ENCODE measurements around the gene CCT2. TPM values are rescaled to one million over a fixed set of nuclear protein-coding genes. Genes with fewer than 3 reads are reported as not detected.

CCT2 gene
- total and polyA plus RNA-seq, 2 of the 8 experiments (the other 6 are each of a cell fraction or from before 2014, with no cell fraction given) = 244 to 419 TPM

GRCh38 chr12:69644511-69644910 is 59.3 kb downstream of the CCT2 start:
- no peak overlapping the region for H4K91ac ChIP-seq (replicated peaks; ENCODE audit: insufficient read length, low read length)
- DNase-seq (ENCODE audit: low read depth in 1 of 2, low spot score in 2 of 2) (no peak), FAIRE-seq (no peak)
- H2AK5ac ChIP-seq (ENCODE audit: low read depth, low read length) = no peak overlapping the region
- no peak overlapping the region for H4K8ac ChIP-seq (ENCODE audit: extremely low read depth, insufficient read depth, low read length)
- H3K4me2 ChIP-seq (ENCODE audit: insufficient read depth in 1 of 2, low read depth in 2 of 2, low read length in 2 of 2) = no peak overlapping the region
- no peak overlapping the region for H3K18ac ChIP-seq (ENCODE audit: extremely low read depth, low read length)
- no peak overlapping the region for H3K9ac ChIP-seq (replicated peaks in 1 of 4; ENCODE audit: extremely low read depth in 1 of 4, low read depth in 3 of 4, low read length in 3 of 4)
- H3K9me3 ChIP-seq (ENCODE audit: insufficient read depth in 2 of 2, low read depth in 1 of 2, low read length in 1 of 2) = no peaks in the 10 kb centered on the region
- POLR2A ChIA-PET (ENCODE audit: partially characterized antibody) = interaction anchor here (0.8 kb wide), 1 partner anchor 55 kb away, joined by 3 read pairs; no protein-coding TSS in a partner anchor
- TF ChIP-seq CHD2 (IDR thresholded peaks at IDR 0.05; ENCODE audit: low read length) (no peak), TAF7 (optimal IDR thresholded peaks at IDR 0.05; ENCODE audit: borderline replicate concordance, low read depth, low read length) (no peak), CREB1 (IDR thresholded peaks at IDR 0.05) (no peak), JUND (IDR thresholded peaks at IDR 0.05; ENCODE audit: low read length) (no peak), ZNF274 (IDR thresholded peaks at IDR 0.05; ENCODE audit: borderline replicate concordance, extremely low read depth, low read length) (no peak), CEBPB (IDR thresholded peaks at IDR 0.05; ENCODE audit: low read depth, low read length) (no peak), SAP30 (IDR thresholded peaks at IDR 0.05; ENCODE audit: insufficient read depth, insufficient replicate concordance, low read length) (no peak), RNF2 (IDR thresholded peaks at IDR 0.05; ENCODE audit: borderline replicate concordance, low read depth, low read length, missing control alignments, poor library complexity, severe bottlenecking) (no peak)
- no peak overlapping the region for H3K56ac ChIP-seq (replicated peaks; ENCODE audit: insufficient read length, low read depth, low read length)
- no peak overlapping the region for H3K23ac ChIP-seq (ENCODE audit: insufficient read length)
- no peak overlapping the region for H2BK20ac ChIP-seq (ENCODE audit: low read length)
- no peaks in the 10 kb centered on the region for H3K23me2 ChIP-seq (ENCODE audit: low read depth, low read length)
- H3K79me1 ChIP-seq (ENCODE audit: low read depth, low read length) = no peaks in the 10 kb centered on the region
- no peak overlapping the region for H3K4me3 ChIP-seq (ENCODE audit: extremely low read depth in 1 of 4, insufficient read depth in 2 of 4, low read depth in 3 of 4, low read length in 4 of 4)
- H3K14ac ChIP-seq (ENCODE audit: insufficient read length) = no peak overlapping the region
- no peaks in the 10 kb centered on the region for H3K4me1 ChIP-seq (replicated peaks in 1 of 4; ENCODE audit: control insufficient read depth in 3 of 4, insufficient read depth in 4 of 4, low read length in 3 of 4)
- no peak overlapping the region for H2BK12ac ChIP-seq (ENCODE audit: low read depth, low read length)
- no peak overlapping the region for H3K27ac ChIP-seq (ENCODE audit: low read depth, low read length)
- H2AFZ ChIP-seq (ENCODE audit: low read length) = no peak overlapping the region
- no peak overlapping the region for H2BK120ac ChIP-seq (replicated peaks; ENCODE audit: low read depth, low read length)
- no peak overlapping the region for H2BK15ac ChIP-seq (ENCODE audit: low read length)
- CTCF ChIA-PET (ENCODE audit: partially characterized antibody) = interaction anchor here (3.0 kb wide), 1 partner anchor 14 kb away, joined by 16 read pairs; no protein-coding TSS in a partner anchor
- H3K36me3 ChIP-seq (ENCODE audit: control insufficient read depth in 2 of 4, insufficient read depth in 4 of 4, low read length in 3 of 4) = no peaks in the 10 kb centered on the region
- H3K4ac ChIP-seq (replicated peaks; ENCODE audit: insufficient read length, low read depth, low read length) = no peak overlapping the region
- no peaks in the 10 kb centered on the region for H4K20me1 ChIP-seq (replicated peaks in 1 of 2; ENCODE audit: control insufficient read depth in 1 of 2, insufficient read depth in 2 of 2, low read length in 2 of 2)
- H3K27me3 ChIP-seq (replicated peaks in 1 of 4; ENCODE audit: control insufficient read depth in 3 of 4, extremely low read depth in 1 of 4, insufficient read depth in 3 of 4, low read length in 3 of 4) = no peaks in the 10 kb centered on the region
- H2BK5ac ChIP-seq (ENCODE audit: low read depth, low read length) = no peak overlapping the region
- no peak overlapping the region for H4K5ac ChIP-seq (ENCODE audit: insufficient read length, low read depth, low read length)
- H3K79me2 ChIP-seq (ENCODE audit: control insufficient read depth in 1 of 2, insufficient read depth in 2 of 2, low read length in 2 of 2) = no peaks in the 10 kb centered on the region
